GM12874 (cell line): ENCODE measurements around the gene CA9.

Source experiments
- TF ChIP-seq, protein P1 (sequence below): IDR thresholded peaks from 2 replicates; pipeline ENCODE4 v1.5.1; 2011; ENCODE audit warnings: low read depth, mild to moderate bottlenecking, control low read depth, low read length, moderate library complexity; ENCODE audit not compliant: insufficient read depth

The CA9 gene

DNA sequence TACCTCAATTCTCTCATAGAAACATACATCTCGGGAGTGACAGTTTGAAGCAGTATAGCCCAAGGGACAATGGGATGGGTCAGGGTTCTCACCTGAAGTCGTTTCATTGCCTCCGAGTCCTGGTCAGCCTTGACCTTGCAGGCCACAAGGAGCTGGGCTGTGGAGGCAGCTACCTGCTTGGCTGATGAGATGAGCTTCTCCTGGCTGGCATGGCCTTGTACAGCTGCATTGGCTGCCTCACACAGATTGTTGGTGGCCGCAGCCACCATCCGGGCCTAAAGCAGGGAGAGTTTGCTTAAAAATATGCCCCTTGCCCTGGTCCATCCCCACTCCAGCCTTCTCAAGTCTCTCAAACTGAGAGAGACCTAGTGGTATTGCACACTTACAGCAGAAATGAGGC, 24.5 kb downstream of the CA9 start:
- TF ChIP-seq, protein P1, sequence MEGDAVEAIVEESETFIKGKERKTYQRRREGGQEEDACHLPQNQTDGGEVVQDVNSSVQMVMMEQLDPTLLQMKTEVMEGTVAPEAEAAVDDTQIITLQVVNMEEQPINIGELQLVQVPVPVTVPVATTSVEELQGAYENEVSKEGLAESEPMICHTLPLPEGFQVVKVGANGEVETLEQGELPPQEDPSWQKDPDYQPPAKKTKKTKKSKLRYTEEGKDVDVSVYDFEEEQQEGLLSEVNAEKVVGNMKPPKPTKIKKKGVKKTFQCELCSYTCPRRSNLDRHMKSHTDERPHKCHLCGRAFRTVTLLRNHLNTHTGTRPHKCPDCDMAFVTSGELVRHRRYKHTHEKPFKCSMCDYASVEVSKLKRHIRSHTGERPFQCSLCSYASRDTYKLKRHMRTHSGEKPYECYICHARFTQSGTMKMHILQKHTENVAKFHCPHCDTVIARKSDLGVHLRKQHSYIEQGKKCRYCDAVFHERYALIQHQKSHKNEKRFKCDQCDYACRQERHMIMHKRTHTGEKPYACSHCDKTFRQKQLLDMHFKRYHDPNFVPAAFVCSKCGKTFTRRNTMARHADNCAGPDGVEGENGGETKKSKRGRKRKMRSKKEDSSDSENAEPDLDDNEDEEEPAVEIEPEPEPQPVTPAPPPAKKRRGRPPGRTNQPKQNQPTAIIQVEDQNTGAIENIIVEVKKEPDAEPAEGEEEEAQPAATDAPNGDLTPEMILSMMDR, result no peak

DNA sequence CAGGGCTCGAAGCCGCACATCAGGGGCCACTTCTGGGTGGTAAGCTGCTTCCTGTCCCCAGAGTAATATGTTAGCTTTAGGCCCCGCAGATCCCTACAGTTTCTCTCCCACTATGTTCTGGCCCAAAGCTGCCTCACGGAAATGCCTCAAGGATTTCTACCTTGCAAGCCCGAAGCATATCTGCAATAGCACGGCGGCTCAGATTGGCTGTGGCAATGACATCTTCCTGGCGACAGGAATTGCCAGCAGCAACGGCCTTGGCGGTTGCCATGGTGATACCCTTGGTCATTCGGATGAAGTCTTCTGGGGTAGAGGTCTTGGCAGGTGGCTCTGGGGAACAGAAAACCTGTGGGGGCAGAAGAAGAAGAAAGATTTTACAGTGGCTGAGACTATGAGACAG, 26.3 kb downstream of the CA9 start:
- TF ChIP-seq, protein P1, result no peak

DNA sequence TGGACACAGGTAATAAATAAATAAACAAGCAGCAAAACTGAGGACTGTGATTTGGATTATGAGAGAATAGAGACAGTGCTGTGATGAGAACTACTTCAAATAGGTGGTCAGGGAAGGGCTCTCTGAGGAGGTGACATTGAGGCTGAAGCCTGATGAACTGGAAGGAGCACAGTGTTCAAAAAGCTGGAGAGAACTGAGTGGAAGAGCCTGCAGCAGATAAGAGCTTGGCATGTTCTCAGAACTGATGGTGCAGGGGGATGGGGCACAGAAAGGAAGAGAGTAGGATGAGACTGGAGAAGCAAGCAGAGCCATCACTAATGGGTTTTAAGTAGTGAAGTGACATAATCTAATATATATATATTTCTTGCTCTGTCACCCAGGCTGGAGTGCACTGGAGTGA, 27.2 kb downstream of the CA9 start:
- TF ChIP-seq, protein P1, result no peak

DNA sequence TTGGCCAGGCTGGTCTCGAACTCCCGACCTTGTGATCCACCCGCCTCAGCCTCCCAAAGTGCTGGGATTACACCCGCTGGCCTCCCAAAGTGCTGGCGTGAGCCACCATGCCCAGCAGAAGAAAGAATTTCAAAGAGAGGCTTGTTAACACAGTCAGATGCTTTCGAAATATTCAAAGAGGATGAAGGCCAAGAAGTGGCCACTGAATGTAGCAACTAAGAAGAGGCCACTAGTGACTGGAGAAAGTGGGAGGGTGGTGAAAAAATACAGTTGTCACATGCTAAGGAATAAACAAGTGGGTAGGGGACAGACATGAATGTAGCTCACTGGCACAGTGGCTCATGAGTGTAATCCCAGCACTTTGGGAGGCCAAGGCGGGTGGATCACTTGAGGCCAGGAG, 29.0 kb downstream of the CA9 start:
- TF ChIP-seq, protein P1, result no peak

DNA sequence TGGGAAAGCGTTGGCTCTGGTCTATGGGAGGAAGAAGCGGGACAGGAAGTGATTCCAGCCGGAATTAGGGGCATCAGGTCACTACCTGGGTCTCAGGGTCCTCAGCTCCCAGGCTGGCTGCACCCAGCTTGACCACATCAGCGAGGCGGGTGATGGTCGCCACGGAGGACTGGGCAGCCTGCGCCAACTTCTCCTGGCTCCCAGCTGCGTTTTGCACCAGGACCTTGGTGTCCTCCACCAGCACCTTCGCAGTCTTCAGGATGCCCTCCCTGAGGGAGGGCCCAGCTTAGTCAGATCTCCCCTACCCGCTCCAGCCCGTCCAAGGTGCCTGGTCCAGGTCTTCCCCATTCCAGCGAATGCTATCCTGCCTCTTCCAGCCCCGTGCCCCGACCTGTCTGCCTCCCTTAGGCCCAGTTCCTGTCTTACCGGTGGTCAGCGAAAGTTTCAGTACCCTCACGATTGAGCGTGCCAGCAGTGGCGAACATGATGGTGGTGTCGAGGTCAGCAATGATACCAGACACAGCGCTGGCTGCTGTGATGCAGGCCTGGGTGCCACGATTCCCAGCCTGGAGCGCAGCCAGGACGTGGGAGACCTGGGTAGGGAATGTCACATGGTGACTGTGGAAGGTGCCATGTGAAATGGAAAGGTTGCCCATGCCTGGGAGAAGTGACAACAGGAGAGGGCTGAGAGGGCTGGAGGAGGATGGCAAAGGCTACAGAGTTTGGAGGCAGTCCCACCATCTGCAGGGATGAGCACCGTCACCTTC, 30.4 kb downstream of the CA9 start:
- TF ChIP-seq, protein P1, result no peak

DNA sequence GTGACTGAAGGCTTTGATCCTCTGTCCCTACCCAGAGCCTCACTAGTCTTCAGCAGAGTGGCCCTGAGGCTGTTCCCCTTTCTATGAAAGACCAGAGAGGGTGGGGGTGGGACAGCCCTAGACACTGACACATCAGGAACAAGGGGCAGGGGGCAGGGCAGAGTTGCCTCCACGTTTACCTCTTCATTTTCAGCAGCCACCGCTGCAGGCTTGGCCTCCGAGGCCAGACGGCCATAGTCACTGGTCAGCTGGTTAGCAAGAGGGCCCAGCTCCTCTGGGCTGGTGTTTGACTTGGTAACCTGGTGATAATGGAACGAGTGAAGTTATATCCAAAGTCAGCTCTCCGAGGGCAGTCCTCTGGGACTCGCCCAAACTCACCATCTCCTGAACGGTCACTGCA, 31.6 kb downstream of the CA9 start:
- TF ChIP-seq, protein P1, result no peak

DNA sequence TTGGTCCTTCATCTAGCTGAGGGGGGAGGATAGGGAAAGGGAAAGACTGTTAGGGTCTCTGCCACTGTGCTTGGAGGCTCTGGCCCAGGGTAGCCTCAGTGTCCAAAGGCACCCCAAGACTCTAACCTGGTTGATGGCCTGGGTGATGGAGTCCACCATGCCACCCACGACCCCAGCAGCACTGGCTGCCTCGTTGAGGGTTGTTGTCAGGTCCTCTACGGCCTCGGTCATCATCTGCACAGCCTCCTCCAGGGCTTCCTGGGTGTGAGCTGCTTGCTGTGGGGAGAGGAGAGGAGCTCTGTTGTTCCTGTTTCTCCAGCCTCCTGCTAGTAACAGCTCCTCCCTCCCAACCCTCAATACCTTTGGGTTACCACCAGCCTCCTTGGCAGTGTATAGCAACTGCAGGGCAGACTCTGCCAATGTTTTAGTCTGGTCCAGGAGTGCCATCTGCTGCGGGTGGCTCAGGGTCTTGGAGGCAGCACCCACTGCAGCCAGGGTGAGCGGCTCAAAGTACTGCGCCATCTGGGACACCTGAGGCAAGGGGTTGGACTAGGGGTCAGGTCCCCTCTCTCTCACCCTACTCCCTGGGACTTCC, 32.2 kb downstream of the CA9 start:
- TF ChIP-seq, protein P1, result no peak
